ENCODE measurements around the gene PPP2R5D. TPM values are rescaled to one million over a fixed set of nuclear protein-coding genes. Genes with fewer than 3 reads are reported as not detected.

PPP2R5D gene
- polyA plus RNA-seq, 2 of the 4 experiments (the other 2 are of a cell fraction): 26.5 to 34.6 TPM

DNA sequence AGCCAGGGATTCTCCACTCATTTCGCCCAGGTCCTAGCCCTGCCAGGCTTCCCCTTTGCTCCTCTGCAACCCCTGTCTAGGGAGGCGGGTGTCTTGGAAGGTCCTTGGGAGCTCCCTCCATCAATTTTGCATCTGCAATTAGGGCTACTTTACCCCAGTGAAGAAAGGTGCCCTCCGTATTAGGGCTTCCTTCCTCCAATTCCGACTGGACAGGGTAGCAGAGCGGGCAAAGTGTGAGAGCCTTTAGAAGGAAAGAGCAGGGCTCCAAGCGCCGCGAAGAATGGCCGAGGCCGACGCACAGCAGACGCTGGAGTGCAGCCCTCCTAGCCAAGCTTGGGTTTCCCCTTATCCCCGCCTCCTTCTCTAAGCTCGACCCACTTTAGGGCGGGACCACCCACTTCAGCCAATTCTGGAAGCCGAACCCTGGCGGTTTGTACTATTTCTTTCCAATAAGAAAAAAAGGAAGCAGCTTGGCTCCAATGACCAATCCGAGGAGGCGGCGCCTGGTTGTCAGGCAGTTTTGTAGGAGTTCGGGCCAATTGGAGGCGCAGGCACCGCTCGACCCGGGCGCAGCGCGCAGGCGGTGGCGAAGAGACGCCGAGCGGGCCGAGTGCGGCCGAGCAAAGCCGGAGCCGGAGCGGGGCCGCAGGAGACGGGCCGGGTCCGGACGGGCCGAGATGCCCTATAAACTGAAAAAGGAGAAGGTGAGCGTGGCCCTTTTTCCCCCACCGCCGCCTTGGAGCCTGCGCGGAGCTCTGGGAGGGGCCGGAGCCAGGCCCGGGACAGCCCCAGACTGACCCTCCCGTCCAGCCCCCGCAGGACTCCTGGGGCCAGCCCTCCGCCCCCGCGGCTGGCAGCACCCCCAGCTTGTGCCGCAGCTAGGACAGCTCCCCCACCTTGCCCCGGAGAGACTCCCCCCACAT lies at the start of gene PPP2R5D (continued):
- TF ChIP-seq, protein P1, sequence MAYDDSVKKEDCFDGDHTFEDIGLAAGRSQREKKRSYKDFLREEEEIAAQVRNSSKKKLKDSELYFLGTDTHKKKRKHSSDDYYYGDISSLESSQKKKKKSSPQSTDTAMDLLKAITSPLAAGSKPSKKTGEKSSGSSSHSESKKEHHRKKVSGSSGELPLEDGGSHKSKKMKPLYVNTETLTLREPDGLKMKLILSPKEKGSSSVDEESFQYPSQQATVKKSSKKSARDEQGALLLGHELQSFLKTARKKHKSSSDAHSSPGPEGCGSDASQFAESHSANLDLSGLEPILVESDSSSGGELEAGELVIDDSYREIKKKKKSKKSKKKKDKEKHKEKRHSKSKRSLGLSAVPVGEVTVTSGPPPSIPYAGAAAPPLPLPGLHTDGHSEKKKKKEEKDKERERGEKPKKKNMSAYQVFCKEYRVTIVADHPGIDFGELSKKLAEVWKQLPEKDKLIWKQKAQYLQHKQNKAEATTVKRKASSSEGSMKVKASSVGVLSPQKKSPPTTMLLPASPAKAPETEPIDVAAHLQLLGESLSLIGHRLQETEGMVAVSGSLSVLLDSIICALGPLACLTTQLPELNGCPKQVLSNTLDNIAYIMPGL (CRISPR knock-in tag; IDR thresholded peaks at IDR 0.05; ENCODE audit: borderline replicate concordance): no peak
- TF ChIP-seq ESRRA (IDR thresholded peaks at IDR 0.05; ENCODE audit: borderline replicate concordance, low read length) (no peak), CHD2 (IDR thresholded peaks at IDR 0.05; ENCODE audit: low read length, partially characterized antibody) (no peak)

DNA sequence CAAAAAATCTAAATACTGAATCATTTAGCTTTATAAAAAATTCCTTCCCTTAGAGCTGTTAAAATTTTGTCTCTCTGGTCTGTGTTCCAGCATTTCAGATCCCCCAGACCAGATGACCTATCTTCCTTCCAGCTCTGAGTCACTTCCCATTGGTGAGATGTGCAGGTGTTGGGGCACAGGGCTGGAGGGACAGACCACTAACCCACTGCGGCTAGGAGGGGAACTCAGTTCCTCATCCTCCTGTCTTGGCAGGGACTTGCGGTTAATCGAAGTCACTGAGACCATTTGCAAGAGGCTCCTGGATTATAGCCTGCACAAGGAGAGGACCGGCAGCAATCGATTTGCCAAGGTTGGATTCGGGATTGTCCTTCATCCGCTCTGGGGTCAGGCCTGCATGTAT lies 49.0 kb upstream of the PPP2R5D start:
- 97% methylated on average over 7 of the region's 7 CpGs for WGBS (ENCODE audit: missing lambda C conversion rate)
- Histone ChIP-seq H3K4me1 (peaks cover 8% of the 10 kb centered on the region; the same call in 1 of the 3 replicates), H3K27ac (no peak overlapping the region), H3K4me2 (no peak overlapping the region), H3K4me3 (no peak overlapping the region), H3K9me3 (no peaks in the 10 kb centered on the region)
- TF ChIP-seq HOXA7 (CRISPR knock-in tag; IDR thresholded peaks at IDR 0.05) (no peak), MAFK (IDR thresholded peaks at IDR 0.05; ENCODE audit: partially characterized antibody) (no peak), MYC (IDR thresholded peaks at IDR 0.05; ENCODE audit: borderline replicate concordance, low read length) (no peak), TP53 (CRISPR knock-in tag; IDR thresholded peaks at IDR 0.05) (no peak), KDM5A (IDR thresholded peaks at IDR 0.05) (no peak), SREBF2 (IDR thresholded peaks at IDR 0.05) (no peak), JUNB (IDR thresholded peaks at IDR 0.05) (no peak), MAZ (IDR thresholded peaks at IDR 0.05; ENCODE audit: borderline replicate concordance, low read depth, low read length) (no peak), CEBPB (IDR thresholded peaks at IDR 0.05) (no peak), EHMT2 (IDR thresholded peaks at IDR 0.05; ENCODE audit: low read depth) (no peak)
- TF ChIP-seq, protein P2, sequence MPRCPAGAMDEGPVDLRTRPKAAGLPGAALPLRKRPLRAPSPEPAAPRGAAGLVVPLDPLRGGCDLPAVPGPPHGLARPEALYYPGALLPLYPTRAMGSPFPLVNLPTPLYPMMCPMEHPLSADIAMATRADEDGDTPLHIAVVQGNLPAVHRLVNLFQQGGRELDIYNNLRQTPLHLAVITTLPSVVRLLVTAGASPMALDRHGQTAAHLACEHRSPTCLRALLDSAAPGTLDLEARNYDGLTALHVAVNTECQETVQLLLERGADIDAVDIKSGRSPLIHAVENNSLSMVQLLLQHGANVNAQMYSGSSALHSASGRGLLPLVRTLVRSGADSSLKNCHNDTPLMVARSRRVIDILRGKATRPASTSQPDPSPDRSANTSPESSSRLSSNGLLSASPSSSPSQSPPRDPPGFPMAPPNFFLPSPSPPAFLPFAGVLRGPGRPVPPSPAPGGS (IDR thresholded peaks at IDR 0.05): no peak
- FAIRE-seq (no peak), DNase-seq (ENCODE audit: low read depth in 1 of 2, low spot score in 1 of 2) (no peak), ATAC-seq (no peak)
- POLR2A ChIA-PET: no interaction called here
- CTCF ChIA-PET: interaction anchor here (1.1 to 1.8 kb wide), 2 partner anchors 34 to 80 kb away, joined by 3 to 6 read pairs; no protein-coding TSS in a partner anchor

DNA sequence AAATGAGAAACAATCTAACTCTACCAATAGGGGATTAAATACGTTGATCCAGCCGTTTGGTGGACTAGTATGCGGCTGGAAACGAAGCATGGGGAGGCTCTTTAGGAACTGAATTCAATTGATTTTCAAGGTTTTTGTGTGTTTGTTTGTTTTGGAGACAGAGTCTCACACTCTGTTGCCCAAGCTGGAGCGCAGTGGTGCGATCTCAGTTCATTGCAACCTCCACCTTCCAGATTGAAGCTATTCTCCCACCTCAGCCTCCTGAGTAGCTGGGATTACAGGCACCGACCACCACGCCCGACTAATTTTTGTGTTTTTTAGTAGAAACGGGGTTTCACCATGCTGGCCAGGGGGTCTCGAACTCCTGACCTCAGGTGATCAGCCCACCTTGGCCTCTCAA lies 48.0 kb upstream of the PPP2R5D start:
- Histone ChIP-seq H3K4me2 (no peak overlapping the region), H3K4me1 (no peaks in the 10 kb centered on the region), H3K9me3 (no peaks in the 10 kb centered on the region), H3K27ac (no peak overlapping the region), H3K4me3 (no peak overlapping the region)
- TF ChIP-seq, protein P3, sequence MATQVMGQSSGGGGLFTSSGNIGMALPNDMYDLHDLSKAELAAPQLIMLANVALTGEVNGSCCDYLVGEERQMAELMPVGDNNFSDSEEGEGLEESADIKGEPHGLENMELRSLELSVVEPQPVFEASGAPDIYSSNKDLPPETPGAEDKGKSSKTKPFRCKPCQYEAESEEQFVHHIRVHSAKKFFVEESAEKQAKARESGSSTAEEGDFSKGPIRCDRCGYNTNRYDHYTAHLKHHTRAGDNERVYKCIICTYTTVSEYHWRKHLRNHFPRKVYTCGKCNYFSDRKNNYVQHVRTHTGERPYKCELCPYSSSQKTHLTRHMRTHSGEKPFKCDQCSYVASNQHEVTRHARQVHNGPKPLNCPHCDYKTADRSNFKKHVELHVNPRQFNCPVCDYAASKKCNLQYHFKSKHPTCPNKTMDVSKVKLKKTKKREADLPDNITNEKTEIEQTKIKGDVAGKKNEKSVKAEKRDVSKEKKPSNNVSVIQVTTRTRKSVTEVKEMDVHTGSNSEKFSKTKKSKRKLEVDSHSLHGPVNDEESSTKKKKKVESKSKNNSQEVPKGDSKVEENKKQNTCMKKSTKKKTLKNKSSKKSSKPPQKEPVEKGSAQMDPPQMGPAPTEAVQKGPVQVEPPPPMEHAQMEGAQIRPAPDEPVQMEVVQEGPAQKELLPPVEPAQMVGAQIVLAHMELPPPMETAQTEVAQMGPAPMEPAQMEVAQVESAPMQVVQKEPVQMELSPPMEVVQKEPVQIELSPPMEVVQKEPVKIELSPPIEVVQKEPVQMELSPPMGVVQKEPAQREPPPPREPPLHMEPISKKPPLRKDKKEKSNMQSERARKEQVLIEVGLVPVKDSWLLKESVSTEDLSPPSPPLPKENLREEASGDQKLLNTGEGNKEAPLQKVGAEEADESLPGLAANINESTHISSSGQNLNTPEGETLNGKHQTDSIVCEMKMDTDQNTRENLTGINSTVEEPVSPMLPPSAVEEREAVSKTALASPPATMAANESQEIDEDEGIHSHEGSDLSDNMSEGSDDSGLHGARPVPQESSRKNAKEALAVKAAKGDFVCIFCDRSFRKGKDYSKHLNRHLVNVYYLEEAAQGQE (IDR thresholded peaks at IDR 0.05): no peak
- TF ChIP-seq ZC3H11A (IDR thresholded peaks at IDR 0.05) (no peak), NPAS2 (CRISPR knock-in tag; IDR thresholded peaks at IDR 0.05; ENCODE audit: borderline replicate concordance) (no peak), CBX8 (IDR thresholded peaks at IDR 0.05) (no peak)
- FAIRE-seq: no peak
- ChIA-PET CTCF (interaction anchor here (1.3 kb wide), 1 partner anchor 28 kb away, joined by 4 read pairs; no protein-coding TSS in a partner anchor), POLR2A (no interaction called here)
- 90% methylated on average over 11 of the region's 11 CpGs for WGBS (ENCODE audit: missing lambda C conversion rate)
- no peak for ATAC-seq
- no peak for DNase-seq (ENCODE audit: low read depth in 1 of 2, low spot score in 1 of 2)
